GM19239 (cell line): ENCODE results near the gene LSMEM2.
A peak's percentile ranks its signal among the peaks of the same experiment; 100 is the strongest.
"Not testable (repeated sequence)": the region's sequence is repeated elsewhere in the genome, so short reads cannot be mapped to it uniquely, and the experiment has no call there.

Experiments
- DNase-seq: peaks from one replicate; pipeline ENCODE4 v3.0.0; 2011; ENCODE audit warnings: low spot score; ENCODE audit not compliant: insufficient read length
- FAIRE-seq: peaks from 2 replicates; lab custom pipeline; 2011; peaks lifted over from hg19 to GRCh38; lab: Jason Lieb, UNC

The LSMEM2 gene

DNA sequence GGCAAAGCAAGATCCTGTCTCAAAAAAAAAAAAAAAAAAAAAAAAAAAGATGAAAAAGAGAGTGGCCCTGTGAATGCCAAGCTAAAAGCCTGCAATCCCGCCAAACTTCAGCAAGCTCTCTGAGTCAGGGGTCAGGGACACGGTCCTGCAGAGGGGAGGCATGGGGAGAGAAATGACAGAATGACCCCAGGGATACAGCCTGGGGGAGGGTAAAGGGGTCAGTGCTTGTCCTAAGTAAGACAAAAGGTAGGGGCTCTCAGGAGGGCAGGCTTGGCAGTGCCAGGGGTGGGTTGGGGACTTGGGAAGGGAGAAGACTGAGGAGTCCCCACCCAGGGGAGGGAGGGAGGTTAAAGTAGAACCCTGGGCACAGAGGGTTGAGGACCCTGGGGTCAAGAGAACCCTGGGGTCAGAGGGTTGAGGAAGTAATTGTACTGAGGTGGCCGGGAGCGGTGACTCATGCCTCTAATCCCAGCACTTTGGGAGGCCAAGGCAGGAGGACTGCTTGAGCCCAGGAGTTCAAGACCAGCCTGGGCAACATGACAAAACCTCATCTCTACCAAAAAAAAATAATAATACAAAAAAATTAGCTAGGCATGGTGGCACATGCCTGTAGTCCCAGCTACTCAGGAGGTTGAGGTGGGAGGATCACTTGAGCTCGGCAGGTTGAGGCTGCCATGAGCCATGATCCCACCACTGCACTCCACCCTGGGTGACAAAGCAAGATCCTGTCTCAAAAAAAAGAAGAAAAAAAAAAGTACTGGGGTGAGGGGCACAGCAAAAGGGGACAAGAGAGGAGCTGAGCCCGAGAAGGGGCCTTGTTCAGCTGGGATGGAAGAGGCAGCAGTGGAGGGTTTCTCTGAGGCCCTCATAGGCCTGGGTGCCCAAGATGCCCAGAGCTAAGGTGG lies 15.2 kb upstream of the LSMEM2 start:
- DNase-seq: no peak
- no peak for FAIRE-seq

- DNase-seq (no peak), FAIRE-seq (no peak)
These were observed 14.4 kb upstream of the LSMEM2 start for GRCh38 chr3:50264383-50264963.

GRCh38 chr3:50264964-50265485 lies 13.9 kb upstream of the LSMEM2 start:
- DNase-seq (no peak), FAIRE-seq (no peak)

- no peak for DNase-seq
- no peak for FAIRE-seq
These were observed 13.3 kb upstream of the LSMEM2 start for GRCh38 chr3:50265571-50265970.

DNA sequence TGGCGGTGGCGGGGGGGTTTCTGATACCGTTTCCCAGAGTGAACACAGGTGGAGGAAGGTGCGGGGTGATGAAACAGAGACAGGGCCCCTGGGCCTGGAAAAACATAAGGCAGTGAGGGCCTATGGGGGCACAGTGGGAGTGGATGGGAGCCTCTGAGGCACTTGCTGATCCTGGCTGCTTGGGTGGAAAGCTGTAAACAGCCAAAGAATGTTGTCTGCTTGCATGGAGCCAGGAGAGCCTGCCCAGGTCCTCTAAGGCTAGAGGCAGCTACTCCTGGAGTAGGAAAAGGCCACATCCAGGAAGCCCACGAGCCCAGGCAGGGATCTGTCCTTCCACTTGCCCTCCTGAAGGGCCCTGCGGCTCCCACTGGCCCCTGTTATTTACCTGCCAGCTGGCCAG lies 12.9 kb upstream of the LSMEM2 start:
- no peak for DNase-seq
- no peak for FAIRE-seq

GRCh38 chr3:50266836-50267235 lies 12.1 kb upstream of the LSMEM2 start:
- DNase-seq (no peak), FAIRE-seq (no peak)

DNA sequence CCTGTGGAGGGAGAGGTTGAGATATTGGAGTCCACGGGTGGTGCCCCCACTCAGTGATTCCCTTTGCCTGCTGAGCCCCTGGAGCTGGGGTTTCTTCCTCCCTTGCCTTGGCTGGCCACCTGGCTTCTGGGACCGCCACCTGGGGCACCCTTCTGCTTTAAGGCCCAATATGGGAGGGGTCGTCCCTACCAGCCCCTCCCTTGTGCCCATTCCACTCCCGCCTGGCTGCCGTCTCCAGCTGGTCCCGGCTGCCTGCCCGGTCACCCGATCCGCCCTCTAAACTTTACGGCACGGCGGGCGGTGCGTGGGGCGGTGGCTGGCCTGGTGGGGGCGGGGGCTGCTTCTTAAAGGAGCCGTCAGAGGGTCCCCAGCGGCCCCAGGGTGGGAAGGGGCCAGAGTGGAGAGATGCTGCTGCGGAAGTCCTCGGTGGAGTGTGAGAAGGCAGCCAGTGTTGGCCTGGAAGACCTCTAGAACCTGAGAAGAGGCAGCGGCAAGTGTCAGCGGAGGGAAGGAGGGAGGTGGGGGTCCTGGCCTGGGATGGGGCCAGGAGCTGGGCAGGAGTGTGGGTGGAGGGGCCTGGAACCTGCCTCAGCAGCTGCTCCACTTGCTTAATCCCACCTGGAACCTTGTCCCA lies 11.5 kb upstream of the LSMEM2 start:
- no peak for FAIRE-seq
- DNase-seq: no peak

- DNase-seq (no peak), FAIRE-seq (no peak)
These were observed 10.6 kb upstream of the LSMEM2 start for GRCh38 chr3:50268276-50268675.

GRCh38 chr3:50268703-50269451 lies 10.0 kb upstream of the LSMEM2 start, which contains the start of gene SEMA3B:
Gene SEMA3B (plus strand): TSS chr3:50269147. CDS start chr3:50269241, 94 bp downstream.
- no peak for DNase-seq
- no peak for FAIRE-seq

GRCh38 chr3:50269460-50269859 lies 9.4 kb upstream of the LSMEM2 start:
- DNase-seq (no peak), FAIRE-seq (no peak)

DNA sequence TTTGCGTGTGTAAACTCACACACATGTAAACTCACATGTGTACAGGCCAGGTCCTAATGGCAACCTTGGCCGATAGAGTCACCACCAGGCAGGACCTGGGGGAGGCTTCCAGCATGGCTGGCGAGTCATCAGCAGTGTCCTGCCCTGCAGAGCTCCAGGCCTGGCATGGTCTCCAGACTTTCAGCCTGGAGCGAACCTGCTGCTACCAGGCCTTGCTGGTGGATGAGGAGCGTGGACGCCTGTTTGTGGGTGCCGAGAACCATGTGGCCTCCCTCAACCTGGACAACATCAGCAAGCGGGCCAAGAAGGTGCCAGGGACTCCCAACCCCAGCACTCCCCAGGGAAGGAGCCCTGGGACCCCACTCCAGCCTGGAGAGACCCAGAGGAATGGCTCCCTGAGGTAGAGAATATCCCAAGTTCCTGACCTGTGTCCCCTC lies 8.9 kb upstream of the LSMEM2 start:
- DNase-seq (no peak), FAIRE-seq (no peak)

GRCh38 chr3:50270422-50271224 lies 8.3 kb upstream of the LSMEM2 start:
- FAIRE-seq: no peak
- DNase-seq: no peak

DNA sequence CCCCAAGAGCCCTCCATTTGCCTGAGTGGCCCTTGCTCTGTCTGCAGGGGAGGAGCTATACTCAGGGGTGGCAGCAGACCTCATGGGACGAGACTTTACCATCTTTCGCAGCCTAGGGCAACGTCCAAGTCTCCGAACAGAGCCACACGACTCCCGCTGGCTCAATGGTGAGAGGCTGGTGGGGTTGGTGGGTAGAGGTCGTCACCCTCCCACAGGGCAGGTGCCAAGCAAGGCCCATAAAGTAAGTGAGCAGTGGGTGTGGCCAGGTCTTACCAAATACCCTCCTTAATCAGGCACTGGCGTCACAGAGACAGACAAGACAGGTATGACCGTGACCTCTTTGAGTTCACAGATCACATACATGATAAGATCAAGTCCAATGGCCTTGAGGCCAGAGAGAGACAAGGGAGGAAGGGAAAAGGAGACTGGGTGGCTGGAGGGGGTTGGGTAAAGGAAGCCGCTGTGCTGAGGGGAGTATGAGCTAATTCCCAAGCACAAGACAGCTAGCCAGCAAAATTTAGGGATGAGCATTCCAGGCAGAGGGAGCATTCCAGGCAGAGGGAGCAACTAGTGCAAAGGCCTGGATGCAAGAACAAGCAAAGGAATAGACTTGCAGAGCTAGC lies 7.5 kb upstream of the LSMEM2 start:
- no peak for FAIRE-seq

DNA sequence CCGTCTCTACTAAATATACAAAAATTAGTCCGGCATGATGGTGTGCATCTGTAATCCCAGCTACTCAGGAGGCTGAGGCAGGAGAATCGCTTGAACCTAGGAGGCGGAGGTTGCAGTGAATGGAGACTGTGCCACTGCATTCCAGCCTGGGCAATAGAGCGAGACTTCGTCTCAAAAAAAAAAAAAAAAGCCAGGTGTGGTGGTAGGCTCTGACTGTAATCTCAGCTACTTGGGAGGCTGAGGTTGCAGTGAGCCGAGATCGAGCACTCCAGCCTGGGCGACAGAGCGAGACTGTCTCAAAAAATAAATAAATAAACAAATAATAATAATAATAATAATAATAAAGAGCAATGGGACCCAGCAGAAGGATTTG lies 6.4 kb upstream of the LSMEM2 start:
- FAIRE-seq, DNase-seq: not testable (repeated sequence)

More for the DNA sequence above, 7.5 kb upstream of the LSMEM2 start:
- no peak for DNase-seq

DNA sequence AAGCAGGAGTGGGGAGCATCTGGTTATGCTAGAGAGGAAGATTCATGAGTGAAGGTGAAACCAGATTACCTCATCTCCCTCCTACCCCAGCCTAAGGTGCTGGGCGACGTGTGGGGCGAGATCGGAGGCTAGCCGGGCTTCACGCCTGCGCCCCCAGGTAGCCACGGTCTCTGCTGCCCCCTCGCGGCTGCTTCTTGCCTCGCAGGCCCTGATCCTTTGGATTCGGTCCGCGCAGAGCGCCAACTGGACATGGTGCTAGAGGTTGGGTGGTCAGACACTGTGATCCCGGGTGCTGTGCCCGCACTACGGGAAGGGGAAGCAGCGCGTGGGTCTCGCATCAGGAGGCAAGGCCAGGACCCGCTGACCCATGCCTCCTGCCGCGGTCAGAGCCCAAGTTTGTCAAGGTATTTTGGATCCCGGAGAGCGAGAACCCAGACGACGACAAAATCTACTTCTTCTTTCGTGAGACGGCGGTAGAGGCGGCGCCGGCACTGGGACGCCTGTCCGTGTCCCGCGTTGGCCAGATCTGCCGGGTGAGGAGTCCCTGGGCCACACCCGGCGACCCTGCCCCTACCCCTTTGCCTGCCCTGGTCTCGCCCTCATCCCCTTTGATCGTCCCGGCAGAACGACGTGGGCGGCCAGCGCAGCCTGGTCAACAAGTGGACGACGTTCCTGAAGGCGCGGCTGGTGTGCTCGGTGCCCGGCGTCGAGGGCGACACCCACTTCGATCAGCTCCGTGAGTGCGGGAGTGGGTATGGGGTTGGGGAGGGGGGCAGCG lies 5.8 kb upstream of the LSMEM2 start:
- peak; percentile 89 for FAIRE-seq

GRCh38 chr3:50273689-50274065 lies 5.2 kb upstream of the LSMEM2 start:
- DNase-seq (no peak), FAIRE-seq (no peak)

More for the DNA sequence above, 5.8 kb upstream of the LSMEM2 start:
- peak; percentile 99 for DNase-seq

DNA sequence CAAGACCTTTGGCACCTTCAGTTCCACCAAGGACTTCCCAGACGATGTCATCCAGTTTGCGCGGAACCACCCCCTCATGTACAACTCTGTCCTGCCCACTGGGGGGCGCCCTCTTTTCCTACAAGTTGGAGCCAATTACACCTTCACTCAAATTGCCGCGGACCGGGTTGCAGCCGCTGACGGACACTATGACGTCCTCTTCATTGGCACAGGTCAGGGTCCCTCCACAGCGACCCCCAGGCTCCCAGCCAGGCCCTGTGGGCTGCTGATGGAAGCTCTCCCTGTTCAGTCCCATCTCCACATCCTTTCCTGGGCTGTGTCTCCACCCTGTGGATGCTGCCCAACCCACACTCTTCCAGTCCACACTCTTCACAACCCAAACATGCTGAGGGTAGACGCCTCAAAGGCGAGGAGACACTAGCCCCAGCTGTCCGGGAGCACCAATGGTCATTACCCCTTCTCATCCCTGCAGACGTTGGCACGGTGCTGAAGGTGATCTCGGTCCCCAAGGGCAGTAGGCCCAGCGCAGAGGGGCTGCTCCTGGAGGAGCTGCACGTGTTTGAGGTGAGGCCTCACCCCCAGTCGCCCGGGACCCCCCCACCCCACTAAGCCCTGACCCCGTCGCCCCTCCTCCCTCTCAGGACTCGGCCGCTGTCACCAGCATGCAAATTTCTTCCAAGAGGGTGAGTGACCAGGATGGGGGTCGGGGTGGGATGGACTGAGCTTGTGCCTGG lies 4.3 kb upstream of the LSMEM2 start:
- peak; percentile 55 for DNase-seq
- FAIRE-seq: peak; percentile 76
